A673 (cell line): ENCODE data around the gene MYL12B. TPM values are rescaled to one million over a fixed set of nuclear protein-coding genes. Genes with fewer than 3 reads are reported as not detected.

ENCODE experiments used
- BruUV-seq: library from RNA; stranded (reverse); fragments of 400-500 nt; replicated peaks from 2 replicates; lab custom pipeline; 2021; lab: Mats Ljungman, UMichigan
- CTCF ChIA-PET: fragments of 300-600 bp; sonication (Branson Sonifier 250); formaldehyde crosslinking; loops from one replicate; lab custom pipeline; 2022; ENCODE audit warnings: antibody characterized with exemption; lab: Charles Lee
- POLR2A ChIA-PET: fragments of 300-600 bp; sonication (Branson Sonifier 250); formaldehyde crosslinking; loops from one replicate; lab custom pipeline; 2022; ENCODE audit warnings: antibody characterized with exemption; ENCODE audit not compliant: low non-redundant PET; lab: Charles Lee
- DNase-seq: peaks from one replicate; pipeline ENCODE4 v3.0.0-alpha.2; 2015; ENCODE audit warnings: low spot score
- H3K27ac ChIP-seq: fragments of 200-600 bp; sonication (generic); 2 replicates; pipeline ENCODE4 v1.5.1; 2016; ENCODE audit warnings: mixed run types, low read depth, mild to moderate bottlenecking, mixed read lengths, antibody characterized with exemption, low read length; ENCODE audit not compliant: poor library complexity, severe bottlenecking
- H3K27me3 ChIP-seq: fragments of 200-600 bp; sonication (generic); replicated peaks from 2 replicates; pipeline ENCODE4 v1.6.1; 2017; ENCODE audit warnings: mixed run types, low read depth, mild to moderate bottlenecking, mixed read lengths, antibody characterized with exemption, low read length; ENCODE audit not compliant: insufficient read depth, poor library complexity
- H3K36me3 ChIP-seq: fragments of 200-600 bp; sonication (generic); 2 replicates; pipeline ENCODE4 v1.6.1; 2016; ENCODE audit warnings: mixed run types, mild to moderate bottlenecking, mixed read lengths, antibody characterized with exemption, low read length; ENCODE audit not compliant: insufficient read depth, poor library complexity, severe bottlenecking
- H3K4me1 ChIP-seq: fragments of 200-600 bp; sonication (generic); 2 replicates; pipeline ENCODE4 v1.6.1; 2017; ENCODE audit warnings: mixed run types, mild to moderate bottlenecking, mixed read lengths, antibody characterized with exemption, low read length; ENCODE audit not compliant: insufficient read depth, poor library complexity, severe bottlenecking
- H3K4me3 ChIP-seq: fragments of 200-600 bp; sonication (generic); 2 replicates; pipeline ENCODE4 v1.5.1; 2016; ENCODE audit warnings: low read depth, mixed run types, mild to moderate bottlenecking, mixed read lengths, low read length; ENCODE audit not compliant: poor library complexity, severe bottlenecking
- H3K9me3 ChIP-seq: fragments of 200-600 bp; sonication (generic); 2 replicates; pipeline ENCODE4 v1.6.1; 2016; ENCODE audit warnings: mixed run types, low read depth, mild to moderate bottlenecking, mixed read lengths, antibody characterized with exemption, low read length; ENCODE audit not compliant: poor library complexity, severe bottlenecking
- EZH2 ChIP-seq: fragments of 200-600 bp; sonication (generic); IDR thresholded peaks from 2 replicates; pipeline ENCODE4 v1.6.1; 2017; ENCODE audit warnings: borderline replicate concordance, low read depth, mild to moderate bottlenecking, mixed read lengths, antibody characterized with exemption, low read length; ENCODE audit not compliant: poor library complexity, severe bottlenecking
- intact Hi-C: fragments of 100-400 bp; cut with micrococcal nuclease; formaldehyde crosslinking; loops from one replicate; pipeline ENCODE4 v1.10.0; 2022; ENCODE audit not compliant: unreplicated experiment
- total RNA-seq: library from RNA; stranded (reverse); gene quantifications from 2 replicates; pipeline ENCODE4 v1.2.3, GENCODE V29; 2021
- TF ChIP-seq, protein P1 (sequence below): fragments of 300-800, 200-600 bp; sonication (generic); conservative IDR thresholded peaks from 2 replicates; pipeline ENCODE4 v1.5.1; 2017; ENCODE audit warnings: low read depth, mild to moderate bottlenecking, antibody characterized with exemption, low read length, moderate library complexity, mixed read lengths

The MYL12B gene
- total RNA-seq, 1 experiment from 2014 or later, result 389 TPM

DNA sequence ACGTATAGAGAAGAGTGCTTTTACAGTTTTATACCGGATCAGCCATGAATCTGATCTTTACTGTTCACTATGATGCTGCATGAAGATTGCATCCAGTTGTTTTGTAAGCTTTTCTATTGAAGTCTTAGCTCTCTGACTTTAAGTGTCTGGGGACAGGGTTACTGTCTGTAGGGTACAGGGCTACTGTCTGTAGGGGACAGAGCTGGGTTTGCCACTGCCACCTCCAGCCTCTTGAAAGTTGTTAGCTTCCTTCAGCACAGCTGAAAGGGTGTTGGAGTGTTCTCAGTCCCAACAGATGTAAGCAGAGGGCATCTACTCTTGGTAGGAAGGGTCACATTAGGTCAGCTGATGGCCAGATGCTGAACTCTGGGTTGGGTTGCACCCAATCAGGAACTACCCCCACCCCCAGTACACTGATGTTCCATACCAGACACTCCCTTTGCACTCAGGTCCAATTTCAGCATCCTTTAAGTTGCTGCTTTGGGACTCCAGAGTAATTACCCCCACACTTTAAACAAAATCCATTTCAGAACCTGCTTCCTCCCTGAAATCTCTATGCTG is 58.0 kb downstream of the MYL12B start:
- H3K9me3 ChIP-seq, result peaks cover 7% of the 10 kb centered on the region
- peaks cover 16% of the 10 kb centered on the region for H3K4me1 ChIP-seq
- CTCF ChIA-PET, result no interaction called here
- TF ChIP-seq, protein P1, sequence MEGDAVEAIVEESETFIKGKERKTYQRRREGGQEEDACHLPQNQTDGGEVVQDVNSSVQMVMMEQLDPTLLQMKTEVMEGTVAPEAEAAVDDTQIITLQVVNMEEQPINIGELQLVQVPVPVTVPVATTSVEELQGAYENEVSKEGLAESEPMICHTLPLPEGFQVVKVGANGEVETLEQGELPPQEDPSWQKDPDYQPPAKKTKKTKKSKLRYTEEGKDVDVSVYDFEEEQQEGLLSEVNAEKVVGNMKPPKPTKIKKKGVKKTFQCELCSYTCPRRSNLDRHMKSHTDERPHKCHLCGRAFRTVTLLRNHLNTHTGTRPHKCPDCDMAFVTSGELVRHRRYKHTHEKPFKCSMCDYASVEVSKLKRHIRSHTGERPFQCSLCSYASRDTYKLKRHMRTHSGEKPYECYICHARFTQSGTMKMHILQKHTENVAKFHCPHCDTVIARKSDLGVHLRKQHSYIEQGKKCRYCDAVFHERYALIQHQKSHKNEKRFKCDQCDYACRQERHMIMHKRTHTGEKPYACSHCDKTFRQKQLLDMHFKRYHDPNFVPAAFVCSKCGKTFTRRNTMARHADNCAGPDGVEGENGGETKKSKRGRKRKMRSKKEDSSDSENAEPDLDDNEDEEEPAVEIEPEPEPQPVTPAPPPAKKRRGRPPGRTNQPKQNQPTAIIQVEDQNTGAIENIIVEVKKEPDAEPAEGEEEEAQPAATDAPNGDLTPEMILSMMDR, result no peak
- TF ChIP-seq EZH2, result no peak
- intact Hi-C loops, result no loop called here
- no peaks in the 10 kb centered on the region for H3K27me3 ChIP-seq
- no peak overlapping the region for H3K4me3 ChIP-seq
- H3K36me3 ChIP-seq, result no peaks in the 10 kb centered on the region
- no peak for DNase-seq
- POLR2A ChIA-PET, result no interaction called here
- no TSS peak for BruUV-seq
- H3K27ac ChIP-seq, result no peak overlapping the region

DNA sequence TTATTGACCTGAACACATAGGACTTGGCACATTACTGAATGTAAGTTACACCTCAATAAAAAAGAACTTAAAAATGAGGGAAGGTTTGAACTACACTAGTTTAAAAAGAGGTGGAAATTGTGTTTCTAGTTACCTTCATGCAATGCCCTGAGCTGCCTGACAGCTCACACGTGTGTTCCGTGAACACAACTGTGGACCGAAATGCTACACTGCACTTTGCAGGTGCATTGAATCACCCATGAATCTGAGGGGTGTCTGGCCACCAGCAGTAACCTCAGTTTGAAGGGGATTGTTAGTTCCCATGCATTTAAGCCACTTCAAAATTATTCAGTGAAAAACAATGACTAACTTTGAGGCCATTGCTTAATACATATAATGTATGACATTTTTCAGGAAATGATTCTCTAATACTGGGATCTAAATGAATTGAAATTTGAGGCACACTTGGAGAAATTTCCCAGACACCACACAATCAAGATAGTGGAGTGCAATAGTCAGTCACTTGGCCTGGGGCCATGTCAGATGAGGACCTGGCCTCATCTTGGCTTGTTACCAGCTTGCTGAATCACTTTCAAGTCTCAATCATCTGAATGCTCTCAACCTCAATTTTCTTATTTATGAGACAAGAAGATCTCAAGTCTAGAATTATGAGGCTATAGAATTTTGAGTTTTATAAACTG is 59.3 kb downstream of the MYL12B start:
- no TSS peak for BruUV-seq
- no peak for TF ChIP-seq EZH2
- TF ChIP-seq, protein P1, result no peak
- CTCF ChIA-PET, result interaction anchor here (0.7 kb wide), 1 partner anchor 17 kb away, joined by 8 read pairs; no protein-coding TSS in a partner anchor
- Histone ChIP-seq H3K9me3 (peaks cover 3% of the 10 kb centered on the region), H3K4me3 (no peak overlapping the region), H3K27me3 (no peaks in the 10 kb centered on the region), H3K36me3 (no peaks in the 10 kb centered on the region), H3K4me1 (peaks cover 16% of the 10 kb centered on the region), H3K27ac (no peak overlapping the region)
- intact Hi-C loops, result no loop called here
- DNase-seq, result peak; percentile 80
- POLR2A ChIA-PET, result no interaction called here

DNA sequence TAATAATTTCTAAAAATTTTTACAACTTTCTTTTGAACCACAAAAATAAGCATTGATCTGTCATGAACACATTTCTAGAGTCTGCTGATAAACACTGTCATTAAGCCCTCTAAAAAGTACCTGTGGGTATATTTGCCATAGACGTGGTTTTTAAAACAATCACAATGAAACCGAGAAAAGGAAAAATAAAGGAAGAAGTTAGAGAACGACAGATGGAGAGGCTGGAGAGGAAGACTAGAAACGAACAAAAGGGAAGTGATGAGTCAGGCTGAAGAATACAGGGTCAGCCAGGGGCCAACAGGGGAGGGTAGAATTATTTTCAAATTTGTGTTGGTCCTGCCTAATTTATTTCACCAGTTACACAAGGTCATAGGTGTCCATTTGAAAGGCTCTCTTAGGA is 62.0 kb downstream of the MYL12B start:
- DNase-seq, result no peak
- H3K4me1 ChIP-seq, result peaks cover 16% of the 10 kb centered on the region
- H3K4me3 ChIP-seq, result no peak overlapping the region
- H3K9me3 ChIP-seq, result no peaks in the 10 kb centered on the region
- TF ChIP-seq, protein P1, result no peak
- TF ChIP-seq EZH2, result no peak
- H3K27me3 ChIP-seq, result no peaks in the 10 kb centered on the region
- POLR2A ChIA-PET, result no interaction called here
- no peak overlapping the region for H3K27ac ChIP-seq
- CTCF ChIA-PET, result no interaction called here
- intact Hi-C loops, result no loop called here
- BruUV-seq, result no TSS peak
- no peaks in the 10 kb centered on the region for H3K36me3 ChIP-seq

Other genes starting within 250 kb of the MYL12B start
- 22.5 and 24.0 TPM in 2 replicates for gene LPIN2, start 249.0 kb upstream of the MYL12B start, total RNA-seq
- gene MYOM1, start 42.2 kb upstream of the MYL12B start, total RNA-seq, result 0.37 and 0.46 TPM in 2 replicates
- gene MYL12A, start 14.3 kb upstream of the MYL12B start, total RNA-seq, result 298 and 357 TPM in 2 replicates
- 86.9 and 98.3 TPM in 2 replicates for gene TGIF1, start 188.0 kb downstream of the MYL12B start, total RNA-seq